ENCODE results near the gene NEMP1.

Gene NEMP1

GRCh38 chr12:57010627-57011247 is 67.9 kb downstream of the NEMP1 start:
- no peak overlapping the region for H3K27ac ChIP-seq
- TF ChIP-seq, protein P1, sequence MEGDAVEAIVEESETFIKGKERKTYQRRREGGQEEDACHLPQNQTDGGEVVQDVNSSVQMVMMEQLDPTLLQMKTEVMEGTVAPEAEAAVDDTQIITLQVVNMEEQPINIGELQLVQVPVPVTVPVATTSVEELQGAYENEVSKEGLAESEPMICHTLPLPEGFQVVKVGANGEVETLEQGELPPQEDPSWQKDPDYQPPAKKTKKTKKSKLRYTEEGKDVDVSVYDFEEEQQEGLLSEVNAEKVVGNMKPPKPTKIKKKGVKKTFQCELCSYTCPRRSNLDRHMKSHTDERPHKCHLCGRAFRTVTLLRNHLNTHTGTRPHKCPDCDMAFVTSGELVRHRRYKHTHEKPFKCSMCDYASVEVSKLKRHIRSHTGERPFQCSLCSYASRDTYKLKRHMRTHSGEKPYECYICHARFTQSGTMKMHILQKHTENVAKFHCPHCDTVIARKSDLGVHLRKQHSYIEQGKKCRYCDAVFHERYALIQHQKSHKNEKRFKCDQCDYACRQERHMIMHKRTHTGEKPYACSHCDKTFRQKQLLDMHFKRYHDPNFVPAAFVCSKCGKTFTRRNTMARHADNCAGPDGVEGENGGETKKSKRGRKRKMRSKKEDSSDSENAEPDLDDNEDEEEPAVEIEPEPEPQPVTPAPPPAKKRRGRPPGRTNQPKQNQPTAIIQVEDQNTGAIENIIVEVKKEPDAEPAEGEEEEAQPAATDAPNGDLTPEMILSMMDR (IDR thresholded peaks at IDR 0.05), result no peak
- no peak overlapping the region for H3K4me3 ChIP-seq
- no peak for DNase-seq (ENCODE audit: low spot score)

GRCh38 chr12:57009949-57010626 is 68.5 kb downstream of the NEMP1 start:
- Histone ChIP-seq H3K27ac (no peak overlapping the region), H3K4me3 (no peak overlapping the region)
- no peak for DNase-seq (ENCODE audit: low spot score)
- TF ChIP-seq, protein P1 (IDR thresholded peaks at IDR 0.05), result no peak

DNA sequence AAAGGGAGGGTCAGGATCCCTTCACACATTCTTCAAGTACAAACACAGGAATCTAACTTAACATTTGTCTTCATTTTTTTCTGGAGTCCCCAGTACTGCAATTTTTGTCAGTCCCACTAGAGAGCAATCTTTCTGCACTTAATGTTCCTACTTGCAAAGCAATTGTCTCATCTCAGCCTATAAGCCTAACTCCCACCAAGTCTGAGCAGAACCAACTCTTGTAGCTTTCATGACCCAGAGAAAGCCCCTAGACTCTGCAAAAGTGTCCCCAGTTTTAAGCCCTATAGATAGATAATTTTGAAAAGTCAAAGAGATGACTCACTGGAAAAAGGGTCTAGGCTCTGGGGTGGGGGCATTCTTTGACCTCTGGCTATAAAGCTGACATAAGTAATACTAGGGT is 70.4 kb downstream of the NEMP1 start:
- DNase-seq (ENCODE audit: low spot score), result no peak
- TF ChIP-seq, protein P1 (IDR thresholded peaks at IDR 0.05), result no peak
- H3K27ac ChIP-seq, result no peak overlapping the region
- H3K4me3 ChIP-seq, result no peak overlapping the region

DNA sequence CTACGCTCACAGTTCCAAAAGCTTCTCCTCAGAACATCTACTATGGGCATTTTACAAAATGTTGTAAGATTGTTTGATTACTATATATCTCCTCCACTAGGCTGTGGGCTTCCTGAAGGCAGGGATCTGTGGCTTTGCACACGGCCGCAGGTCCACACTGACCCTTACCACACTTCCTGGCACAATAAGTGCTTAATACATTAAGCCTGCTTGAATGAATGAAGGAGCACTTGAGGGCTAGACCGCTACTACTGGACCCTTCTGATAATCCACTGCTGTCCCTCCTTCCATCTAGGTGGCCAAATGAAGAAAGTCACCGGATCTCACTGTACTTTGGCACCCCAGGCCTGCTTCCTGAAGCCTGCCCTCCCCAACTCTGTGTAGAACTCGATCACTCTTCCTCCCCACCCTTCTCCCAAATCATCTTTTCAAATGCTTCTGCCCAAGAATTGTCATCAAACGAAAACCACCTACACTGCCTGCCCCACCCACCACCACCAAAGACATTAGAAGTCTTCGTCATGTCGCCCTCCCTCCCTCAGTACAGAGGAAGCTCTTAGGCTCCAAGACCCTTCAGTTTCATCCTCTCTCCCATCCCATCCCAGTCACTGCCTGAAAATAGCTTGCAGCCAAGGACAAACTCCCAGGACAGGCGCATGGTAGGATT is 71.6 kb downstream of the NEMP1 start:
- TF ChIP-seq, protein P1 (IDR thresholded peaks at IDR 0.05), result no peak
- no peak for DNase-seq (ENCODE audit: low spot score)
- H3K4me3 ChIP-seq, result peak overlapping the region; percentile 99
- H3K27ac ChIP-seq, result peak overlapping the region in 1 of 2 donors; percentile 91

DNA sequence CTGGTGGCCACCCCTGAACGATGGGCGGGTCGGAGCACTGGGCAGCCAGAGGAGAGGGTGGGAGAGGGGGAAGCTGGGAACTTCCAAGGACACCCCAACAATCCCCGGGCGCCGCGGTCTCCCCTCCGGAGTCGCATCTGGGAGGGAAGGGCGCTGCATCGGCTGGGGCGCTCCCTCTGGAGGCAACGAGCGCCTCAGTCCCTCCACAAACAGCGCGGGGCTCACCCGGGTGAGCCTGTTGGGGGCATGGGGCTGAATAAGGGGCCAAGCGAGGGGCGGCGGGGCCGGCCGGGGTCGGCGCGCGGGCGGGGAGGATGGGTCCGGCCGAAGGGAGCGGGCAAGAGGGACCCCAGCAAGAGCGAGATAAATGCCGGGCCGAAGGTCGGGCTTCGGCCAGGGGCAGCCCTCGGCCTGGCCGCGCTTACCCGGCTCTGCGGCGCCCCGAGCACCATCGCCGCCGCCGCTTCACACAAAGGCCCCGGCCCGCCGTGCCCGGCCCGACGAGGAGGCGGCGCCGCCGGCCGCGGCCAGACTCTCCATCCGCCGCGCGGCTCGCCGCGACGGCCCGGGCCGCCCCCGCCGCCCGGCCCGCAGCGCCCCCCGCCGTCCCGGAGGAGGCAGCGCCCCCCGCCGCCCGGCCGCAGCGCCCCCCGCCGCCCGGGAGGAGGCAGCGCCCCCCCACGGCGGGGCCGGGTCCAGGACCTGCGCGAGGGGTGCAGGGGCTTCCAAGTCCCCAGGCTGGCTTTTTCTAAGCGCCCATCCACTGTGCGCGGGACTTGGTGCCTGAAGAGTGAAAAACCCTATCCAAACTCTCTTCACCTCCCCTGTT is 72.4 kb downstream of the NEMP1 start, which contains the start of gene ZBTB39:
TSS of gene ZBTB39 (minus strand) at position 567 of the 829 bp plus-strand sequence. CDS start 1,629 bp downstream, outside the sequence.
- peak; percentile 73 for DNase-seq (ENCODE audit: low spot score)
- TF ChIP-seq, protein P1 (IDR thresholded peaks at IDR 0.05), result peak; percentile 73
- Histone ChIP-seq H3K27ac (peak within 1 kb of the TSS; percentile 75 to 91), H3K4me3 (peak within 1 kb of the TSS; percentile 99)
